ENCODE results near the gene RFX3.

- TF ChIP-seq POLR2A (IDR thresholded peaks at IDR 0.05), result no peak
- no peak for TF ChIP-seq CTCF (IDR thresholded peaks at IDR 0.05)
These were observed 3.8 kb downstream of the RFX3 start for GRCh38 chr9:3521966-3522365.
